HG02885 (cell line): ENCODE results near the gene TAP2.

Experiments used
- ATAC-seq: cut with Tn5 transposase; IDR thresholded peaks from one replicate; pipeline ENCODE4 v1.9.1; 2021; ENCODE audit warnings: mild to moderate bottlenecking; ENCODE audit not compliant: unreplicated experiment, poor library complexity

Gene TAP2

DNA sequence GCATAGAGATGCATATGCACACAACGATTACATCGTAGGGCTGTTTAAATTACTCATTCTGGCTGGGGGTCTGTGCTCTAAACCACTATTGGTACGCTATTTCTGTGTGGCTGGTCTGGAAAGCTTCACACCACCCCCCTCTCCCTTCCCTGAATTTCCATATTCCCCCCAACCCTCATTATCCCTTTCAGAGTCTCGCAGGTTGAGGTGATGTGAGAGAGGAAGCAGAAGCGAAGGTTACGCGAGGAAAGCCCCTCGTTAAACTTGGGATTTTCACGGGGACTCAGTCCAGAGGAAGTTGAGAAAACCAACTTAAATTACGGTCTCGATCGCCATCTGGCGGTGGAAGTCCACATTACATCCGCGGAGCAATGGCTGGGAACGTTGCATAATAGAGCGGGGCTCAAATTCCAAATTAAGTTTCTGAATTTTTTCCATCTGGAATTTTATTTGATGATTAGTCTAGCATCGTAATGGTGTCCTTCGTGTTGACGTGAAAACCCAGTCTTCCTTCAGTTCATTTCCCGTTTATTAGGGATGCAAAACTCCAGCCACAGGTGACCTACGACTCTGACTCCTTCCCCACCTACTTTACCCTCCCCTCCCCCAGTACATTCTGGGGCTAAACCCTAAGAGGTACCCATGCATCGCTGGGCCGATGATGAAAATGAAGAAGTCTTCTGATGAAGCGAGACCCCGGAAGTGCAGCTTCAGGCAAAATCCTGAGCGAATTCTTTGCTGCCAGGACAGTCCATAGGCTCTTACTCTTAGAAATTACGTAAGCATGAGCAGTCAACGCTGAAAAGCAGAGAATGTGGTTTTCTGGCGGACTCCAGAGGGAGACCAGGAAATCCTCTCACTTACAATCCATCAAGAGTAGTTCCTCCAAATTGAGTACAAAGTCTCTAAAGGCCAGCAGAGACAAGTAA lies 41.4 kb downstream of the TAP2 start:
- ATAC-seq = no peak

DNA sequence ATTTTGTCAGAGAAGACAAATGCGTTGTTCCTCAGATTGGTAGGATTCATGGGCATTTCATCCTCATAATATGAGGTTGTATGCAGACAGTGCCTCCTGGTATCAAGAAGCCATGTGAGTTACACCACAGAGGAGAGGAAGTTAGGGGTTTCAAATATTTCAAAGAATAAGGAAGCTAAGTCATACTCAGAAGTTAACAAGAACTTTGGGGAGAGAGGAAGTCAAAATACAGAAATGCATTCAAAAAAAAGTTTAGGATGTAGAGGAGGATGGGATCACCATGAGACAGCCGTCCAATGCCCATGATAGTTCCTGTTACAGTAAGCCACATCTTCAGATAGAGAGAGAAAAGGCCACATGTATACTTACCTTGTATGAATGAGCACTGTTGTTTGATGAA lies 44.0 kb downstream of the TAP2 start:
- ATAC-seq = no peak

DNA sequence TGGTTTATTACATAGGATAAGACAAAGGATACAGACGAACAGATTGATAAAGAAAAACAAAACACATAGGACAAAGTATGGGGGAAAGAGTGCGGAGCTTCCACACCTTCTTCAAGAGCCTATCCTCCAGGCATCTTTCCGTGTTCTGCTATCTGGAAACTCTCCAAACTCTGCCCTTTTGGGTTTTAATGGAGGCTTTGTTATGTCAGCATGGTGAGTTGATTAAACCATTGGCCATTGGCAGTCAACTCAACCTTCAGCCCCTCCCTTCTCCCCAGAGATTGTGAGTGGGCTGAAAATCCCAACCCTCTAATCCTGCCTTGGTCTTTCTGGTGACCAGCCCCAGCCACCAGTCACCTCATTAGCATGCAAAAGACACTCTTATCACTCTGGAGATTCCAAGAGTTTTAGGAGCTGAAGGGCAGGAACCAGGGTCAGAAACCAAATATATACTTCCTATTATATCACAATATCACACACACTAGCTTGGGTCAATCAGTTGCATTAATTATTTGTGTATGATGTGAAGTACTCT lies 45.6 kb downstream of the TAP2 start:
- no peak for ATAC-seq

DNA sequence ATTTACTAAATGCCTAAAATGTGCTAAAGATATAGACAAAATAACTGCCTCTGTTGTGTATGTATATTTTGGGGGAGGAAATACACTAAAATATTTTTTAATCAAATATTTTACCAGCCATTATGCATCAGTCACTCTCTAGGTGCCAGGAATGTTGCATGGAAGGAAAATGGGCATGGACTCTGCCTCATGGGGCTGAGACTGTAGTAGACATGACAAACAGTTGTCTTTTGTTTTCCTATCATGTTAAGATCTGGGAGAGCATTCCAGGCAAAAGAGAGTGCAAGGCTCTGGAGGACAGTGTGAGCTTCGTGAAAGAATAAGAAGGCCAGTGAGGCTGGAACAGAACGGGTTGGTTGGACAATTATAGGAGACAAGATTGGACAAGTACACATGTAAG lies 48.2 kb downstream of the TAP2 start:
- no peak for ATAC-seq
